ENCODE measurements around the gene TMEM223. TPM values are rescaled to one million over a fixed set of nuclear protein-coding genes. Genes with fewer than 3 reads are reported as not detected.
A peak's percentile ranks its signal among the peaks of the same experiment; 100 is the strongest.

TMEM223 gene
- total and polyA plus RNA-seq, 9 of the 15 experiments (the other 6 are each of a cell fraction or from before 2014, with no cell fraction given) = 5.9 to 34.5 (median 19.6) TPM

GRCh38 chr11:62831520-62832335 is 39.9 kb upstream of the TMEM223 start, which contains the start of gene STX5 (continued):
- TF ChIP-seq STAT6 (CRISPR knock-in tag; IDR thresholded peaks at IDR 0.05) (no peak), ETS1 (conservative IDR thresholded peaks at IDR 0.05; ENCODE audit: control insufficient read depth, low read depth, low read length) (no peak), ZNF436 (CRISPR knock-in tag; IDR thresholded peaks at IDR 0.05) (no peak), GATAD2B (IDR thresholded peaks at IDR 0.05; ENCODE audit: borderline replicate concordance) (no peak), ZMIZ1 (IDR thresholded peaks at IDR 0.05; ENCODE audit: low read depth in 2 of 2, low read length in 2 of 2) (0 out of 4 replicates have a peak, but pooled peaks of 1 of the 2 experiments have one; percentile 44), MAZ (CRISPR knock-in tag; conservative IDR thresholded peaks at IDR 0.05 in 1 of 2, IDR thresholded peaks at IDR 0.05 in 1 of 2) (peak; percentile 23 to 72; a peak in 3 of 4 replicates), CREM (IDR thresholded peaks at IDR 0.05; ENCODE audit: low read depth) (peak; percentile 95), GTF2A2 (tag; IDR thresholded peaks at IDR 0.05) (no peak), BCL6 (CRISPR knock-in tag; IDR thresholded peaks at IDR 0.05) (no peak), ARID1B (IDR thresholded peaks at IDR 0.05) (no peak; the same call in 1 of the 2 replicates), NCOR1 (IDR thresholded peaks at IDR 0.05) (no peak), KLF6 (CRISPR knock-in tag; IDR thresholded peaks at IDR 0.05; ENCODE audit: borderline replicate concordance) (no peak), PHTF2 (CRISPR knock-in tag; IDR thresholded peaks at IDR 0.05) (no peak; the same call in 1 of the 2 replicates), GATA2 (CRISPR knock-in tag; IDR thresholded peaks at IDR 0.05) (no peak)
- TF ChIP-seq, protein P1, sequence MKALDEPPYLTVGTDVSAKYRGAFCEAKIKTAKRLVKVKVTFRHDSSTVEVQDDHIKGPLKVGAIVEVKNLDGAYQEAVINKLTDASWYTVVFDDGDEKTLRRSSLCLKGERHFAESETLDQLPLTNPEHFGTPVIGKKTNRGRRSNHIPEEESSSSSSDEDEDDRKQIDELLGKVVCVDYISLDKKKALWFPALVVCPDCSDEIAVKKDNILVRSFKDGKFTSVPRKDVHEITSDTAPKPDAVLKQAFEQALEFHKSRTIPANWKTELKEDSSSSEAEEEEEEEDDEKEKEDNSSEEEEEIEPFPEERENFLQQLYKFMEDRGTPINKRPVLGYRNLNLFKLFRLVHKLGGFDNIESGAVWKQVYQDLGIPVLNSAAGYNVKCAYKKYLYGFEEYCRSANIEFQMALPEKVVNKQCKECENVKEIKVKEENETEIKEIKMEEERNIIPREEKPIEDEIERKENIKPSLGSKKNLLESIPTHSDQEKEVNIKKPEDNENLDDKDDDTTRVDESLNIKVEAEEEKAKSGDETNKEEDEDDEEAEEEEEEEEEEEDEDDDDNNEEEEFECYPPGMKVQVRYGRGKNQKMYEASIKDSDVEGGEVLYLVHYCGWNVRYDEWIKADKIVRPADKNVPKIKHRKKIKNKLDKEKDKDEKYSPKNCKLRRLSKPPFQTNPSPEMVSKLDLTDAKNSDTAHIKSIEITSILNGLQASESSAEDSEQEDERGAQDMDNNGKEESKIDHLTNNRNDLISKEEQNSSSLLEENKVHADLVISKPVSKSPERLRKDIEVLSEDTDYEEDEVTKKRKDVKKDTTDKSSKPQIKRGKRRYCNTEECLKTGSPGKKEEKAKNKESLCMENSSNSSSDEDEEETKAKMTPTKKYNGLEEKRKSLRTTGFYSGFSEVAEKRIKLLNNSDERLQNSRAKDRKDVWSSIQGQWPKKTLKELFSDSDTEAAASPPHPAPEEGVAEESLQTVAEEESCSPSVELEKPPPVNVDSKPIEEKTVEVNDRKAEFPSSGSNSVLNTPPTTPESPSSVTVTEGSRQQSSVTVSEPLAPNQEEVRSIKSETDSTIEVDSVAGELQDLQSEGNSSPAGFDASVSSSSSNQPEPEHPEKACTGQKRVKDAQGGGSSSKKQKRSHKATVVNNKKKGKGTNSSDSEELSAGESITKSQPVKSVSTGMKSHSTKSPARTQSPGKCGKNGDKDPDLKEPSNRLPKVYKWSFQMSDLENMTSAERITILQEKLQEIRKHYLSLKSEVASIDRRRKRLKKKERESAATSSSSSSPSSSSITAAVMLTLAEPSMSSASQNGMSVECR (CRISPR knock-in tag; IDR thresholded peaks at IDR 0.05) = peak; percentile 10; the same call in 1 of the 2 replicates

All from K562 (cell line).